Cerebellar cortex (tissue), 1 donor: Measurements from ENCODE around the gene TUBA4B.
"Not testable (repeated sequence)": the region's sequence is repeated elsewhere in the genome, so short reads cannot be mapped to it uniquely, and the experiment has no call there.

Source experiments
- DNase-seq: peaks from one replicate; pipeline ENCODE4 v3.0.0-alpha.2; 2015; ENCODE audit warnings: low spot score

TUBA4B gene

GRCh38 chr2:219291910-219292490 is 39.0 kb downstream of the TUBA4B start:
- no peak for DNase-seq

DNA sequence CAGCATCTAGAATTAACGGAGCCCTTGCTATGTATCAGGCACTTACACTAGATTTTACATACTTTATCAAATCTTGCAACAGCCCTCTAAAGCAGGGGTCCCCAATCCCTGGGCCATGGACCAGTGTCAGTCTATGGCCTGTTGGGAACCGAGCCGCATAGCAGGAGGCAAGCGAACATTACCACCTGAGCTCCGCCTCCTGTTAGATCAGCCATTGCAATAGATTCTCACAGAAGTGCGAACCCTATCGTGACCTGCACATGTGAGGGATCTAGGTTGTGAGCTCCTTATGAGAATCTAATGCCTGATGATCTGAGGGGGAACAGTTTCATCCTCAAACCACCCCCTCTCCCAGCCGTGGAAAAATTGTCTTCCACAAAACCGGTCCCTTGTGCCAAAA is 39.6 kb downstream of the TUBA4B start:
- no peak for DNase-seq

- DNase-seq, result no peak
Observed at GRCh38 chr2:219293736-219294231, 40.7 kb downstream of the TUBA4B start.

- peak; percentile 82 for DNase-seq
Observed at GRCh38 chr2:219294356-219295351, 41.6 kb downstream of the TUBA4B start.

DNA sequence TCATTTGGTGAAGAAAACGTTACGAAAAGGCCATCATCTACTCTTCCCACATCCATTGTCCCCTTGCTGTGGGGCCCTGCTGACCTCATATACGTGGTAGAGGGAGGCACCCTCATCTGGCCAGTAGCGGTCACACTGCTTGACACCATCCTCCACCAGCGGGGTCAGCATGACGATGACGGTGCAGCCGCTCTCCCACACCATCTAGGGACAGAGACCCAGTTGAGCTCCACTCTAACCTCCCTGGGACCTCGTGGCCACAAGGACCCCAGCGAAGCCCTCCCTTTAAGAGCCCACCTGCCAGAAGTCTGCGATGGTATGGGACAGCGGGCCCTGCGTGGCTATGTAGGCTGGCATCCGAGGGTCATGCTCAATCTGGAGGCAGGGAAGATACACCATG is 43.1 kb downstream of the TUBA4B start:
- no peak for DNase-seq

GRCh38 chr2:219296631-219297391 is 43.8 kb downstream of the TUBA4B start:
- DNase-seq, result no peak

DNA sequence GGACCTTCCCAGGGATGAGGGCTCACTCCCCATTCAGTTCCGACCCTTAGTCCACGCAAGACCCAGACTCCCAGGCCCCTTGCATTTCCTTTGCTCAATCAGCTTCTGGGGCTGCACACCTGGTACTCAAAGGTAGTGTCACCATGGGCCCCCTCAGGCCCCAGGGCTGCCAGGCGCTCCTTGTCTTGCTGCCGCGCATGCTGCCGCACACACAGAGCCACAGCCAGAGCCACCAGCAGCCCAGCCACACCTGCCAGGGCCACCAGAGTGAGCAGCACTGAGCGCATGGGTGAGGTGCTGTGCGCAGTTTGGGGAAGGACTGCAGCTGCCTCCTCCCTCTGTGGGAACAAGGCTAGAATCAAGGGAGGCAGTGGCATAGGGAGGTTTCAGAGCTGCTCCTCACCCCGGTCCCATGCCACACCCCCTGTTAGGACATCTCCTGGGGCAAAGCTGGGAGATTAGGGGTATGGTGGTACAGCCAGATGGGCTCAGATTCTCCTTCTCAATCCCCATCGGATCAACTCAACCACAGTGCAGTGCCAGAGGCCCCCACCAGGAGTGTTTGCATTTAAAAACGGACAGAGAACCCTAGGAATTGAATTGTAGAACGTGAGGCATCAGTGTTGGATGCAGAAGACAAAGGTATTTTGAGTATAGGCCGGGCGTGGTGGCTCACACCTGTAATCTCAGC is 44.9 kb downstream of the TUBA4B start:
- DNase-seq, result no peak

- peak; percentile 84 for DNase-seq
Observed at GRCh38 chr2:219298759-219299371, 45.8 kb downstream of the TUBA4B start.

DNA sequence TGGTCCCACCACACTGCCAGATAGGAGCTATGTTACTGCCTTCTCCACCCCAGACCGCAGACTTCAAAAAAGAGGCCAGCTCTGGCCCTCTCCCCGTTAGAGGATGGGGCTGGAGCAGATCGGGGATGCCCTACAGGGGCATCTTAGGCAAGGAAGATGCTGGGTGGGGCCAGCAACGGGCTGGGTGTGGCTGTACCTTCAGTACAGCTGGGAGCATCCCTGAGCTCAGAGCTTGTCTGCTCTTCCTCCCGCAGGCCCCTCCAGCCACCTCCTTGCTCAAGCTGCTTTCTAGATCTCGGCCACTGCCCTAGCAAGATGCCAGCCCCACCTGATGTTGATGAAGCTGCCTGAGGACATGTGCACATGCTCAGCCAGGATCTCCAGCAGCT is 46.3 kb downstream of the TUBA4B start:
- no peak for DNase-seq

DNA sequence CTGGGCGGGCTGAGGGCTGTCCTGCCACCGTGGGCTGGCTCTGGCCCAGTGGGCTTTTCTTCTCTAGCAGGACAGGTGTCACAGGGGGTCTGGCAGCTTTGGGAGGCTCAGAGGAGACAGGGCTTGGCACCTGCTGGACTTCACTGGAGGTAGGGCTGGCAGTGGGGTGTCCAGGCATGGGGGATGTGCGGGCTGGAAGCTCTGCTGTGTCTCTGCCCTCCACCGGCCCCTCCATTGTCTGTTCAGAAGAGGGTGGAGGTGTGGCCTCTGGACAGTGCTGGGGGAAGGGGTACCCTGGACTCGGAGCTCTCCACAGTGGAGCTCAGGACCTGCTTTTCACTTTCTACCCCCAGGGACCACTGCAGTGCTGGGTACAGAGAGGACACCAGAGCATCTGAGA is 47.0 kb downstream of the TUBA4B start:
- no peak for DNase-seq

GRCh38 chr2:219302412-219302968 is 49.4 kb downstream of the TUBA4B start:
- no peak for DNase-seq

- DNase-seq, result no peak
Observed at GRCh38 chr2:219304223-219304622, 51.2 kb downstream of the TUBA4B start.

DNA sequence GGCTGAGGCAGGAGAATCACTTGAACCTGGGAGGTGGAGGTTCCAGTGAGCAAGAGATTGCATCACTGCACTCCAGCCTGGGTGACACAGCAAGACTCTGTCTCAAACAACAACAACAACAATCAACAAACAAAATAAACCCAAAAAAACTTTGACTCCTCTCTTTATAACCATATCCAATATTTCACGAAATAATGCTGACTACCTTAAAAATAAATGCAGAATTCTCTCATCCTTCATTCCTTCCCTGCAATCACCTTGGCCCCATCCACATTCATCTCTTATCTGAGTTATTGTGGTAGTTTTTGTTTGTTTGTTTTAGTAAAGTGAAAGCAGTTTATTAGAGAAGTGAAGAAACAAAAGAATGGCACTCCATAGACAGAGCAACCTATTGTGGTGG is 53.0 kb downstream of the TUBA4B start:
- no peak for DNase-seq

DNA sequence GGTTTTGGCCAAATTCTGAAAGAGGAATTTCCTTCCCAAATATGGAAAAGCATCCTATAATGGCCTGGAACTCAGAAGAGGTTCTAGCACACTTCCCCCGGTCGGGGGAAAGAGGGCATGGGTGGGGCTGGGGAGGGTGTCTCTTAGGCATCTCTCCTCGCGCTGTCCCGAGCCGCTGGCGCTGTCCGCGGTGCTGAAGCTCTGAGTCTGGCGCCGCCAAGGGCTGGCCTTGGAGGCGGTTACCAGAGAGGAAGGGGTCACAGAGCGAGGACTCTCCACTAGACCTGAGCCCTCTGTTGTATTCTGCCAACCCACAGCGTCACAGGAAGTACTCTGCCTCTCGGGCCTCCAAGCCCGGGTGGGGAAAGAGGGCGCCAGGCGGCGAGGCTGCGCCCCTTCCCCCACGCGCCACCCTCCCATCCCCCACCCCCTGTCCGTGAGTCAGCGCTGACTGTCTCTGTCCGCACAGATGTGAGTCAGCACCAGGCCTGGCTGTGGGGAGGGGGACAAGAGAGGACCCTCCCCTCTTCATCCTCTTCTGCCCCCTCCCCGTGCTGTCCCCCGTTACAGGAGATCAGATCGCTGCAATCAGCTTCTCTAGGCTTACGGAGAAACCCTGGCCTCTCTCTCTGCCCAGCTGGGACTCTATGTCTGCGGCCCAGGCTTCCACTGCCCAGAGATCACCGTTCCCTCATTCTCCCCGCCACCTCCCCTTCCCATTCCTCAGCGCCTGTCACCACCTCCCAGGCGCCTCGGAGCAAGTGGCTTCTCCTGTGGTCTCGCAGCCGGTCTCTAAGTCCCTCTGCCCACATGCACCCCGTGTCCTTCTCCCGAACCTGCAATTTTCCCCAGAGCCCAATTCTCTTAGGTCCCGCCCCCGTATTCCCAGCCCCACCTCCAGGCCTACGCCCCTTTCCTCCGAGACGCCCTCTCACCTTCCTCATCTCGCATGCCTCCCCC is 55.4 kb downstream of the TUBA4B start:
- peak; percentile 76 for DNase-seq

DNA sequence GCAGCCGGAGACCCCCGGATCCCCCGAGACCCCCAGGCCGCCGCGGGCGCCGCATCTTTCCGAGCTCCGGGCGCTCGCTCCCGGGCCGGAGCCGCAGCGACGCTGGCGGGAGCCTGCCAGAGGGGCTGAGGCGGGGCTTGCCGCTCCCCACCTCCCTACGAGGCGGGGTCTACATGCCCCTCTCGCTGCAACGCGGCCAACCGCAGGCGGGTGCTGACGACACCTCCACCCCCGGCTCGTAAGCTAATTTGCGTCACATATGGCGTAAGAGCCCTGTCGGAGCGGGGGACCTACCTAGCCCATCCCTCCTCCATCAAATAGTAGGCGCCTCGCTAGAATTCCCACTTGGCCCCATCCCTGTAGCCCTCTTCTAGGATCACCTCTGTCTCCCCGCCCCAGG is 56.2 kb downstream of the TUBA4B start, which contains the start of gene PTPRN:
PTPRN (minus strand) TSS at position 124 of the 400 bp plus-strand sequence; CDS start at position 55, 69 bp downstream.
- peak; percentile 72 for DNase-seq

DNA sequence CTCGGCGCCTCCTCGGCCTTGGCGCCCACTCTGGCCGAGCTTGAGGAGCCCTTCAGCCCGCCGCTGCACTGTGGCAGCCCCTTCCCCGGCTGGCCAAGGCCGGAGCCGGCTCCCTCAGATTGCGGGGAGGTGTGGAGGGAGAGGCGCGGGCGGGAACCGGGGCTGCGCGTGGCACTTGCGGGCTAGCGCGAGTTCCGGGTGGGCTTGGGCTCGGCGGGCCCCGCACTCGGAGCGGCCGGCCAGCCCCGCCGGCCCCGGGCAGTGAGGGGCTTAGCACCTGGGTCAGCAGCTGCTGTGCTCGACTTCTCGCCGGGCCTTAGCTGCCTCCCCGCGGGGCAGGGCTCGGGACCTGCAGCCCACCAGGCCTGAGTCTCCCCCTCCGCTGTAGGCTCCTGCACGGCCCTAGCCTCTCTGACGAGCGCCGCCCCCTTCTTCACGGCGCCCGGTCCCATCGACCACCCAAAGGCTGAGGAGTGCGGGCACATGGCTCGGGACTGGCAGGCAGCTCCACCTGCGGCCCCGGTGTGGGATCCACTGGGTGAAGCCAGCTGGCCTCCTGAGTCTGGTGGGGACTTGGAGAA is 59.7 kb downstream of the TUBA4B start:
- DNase-seq, result not testable (repeated sequence)

DNA sequence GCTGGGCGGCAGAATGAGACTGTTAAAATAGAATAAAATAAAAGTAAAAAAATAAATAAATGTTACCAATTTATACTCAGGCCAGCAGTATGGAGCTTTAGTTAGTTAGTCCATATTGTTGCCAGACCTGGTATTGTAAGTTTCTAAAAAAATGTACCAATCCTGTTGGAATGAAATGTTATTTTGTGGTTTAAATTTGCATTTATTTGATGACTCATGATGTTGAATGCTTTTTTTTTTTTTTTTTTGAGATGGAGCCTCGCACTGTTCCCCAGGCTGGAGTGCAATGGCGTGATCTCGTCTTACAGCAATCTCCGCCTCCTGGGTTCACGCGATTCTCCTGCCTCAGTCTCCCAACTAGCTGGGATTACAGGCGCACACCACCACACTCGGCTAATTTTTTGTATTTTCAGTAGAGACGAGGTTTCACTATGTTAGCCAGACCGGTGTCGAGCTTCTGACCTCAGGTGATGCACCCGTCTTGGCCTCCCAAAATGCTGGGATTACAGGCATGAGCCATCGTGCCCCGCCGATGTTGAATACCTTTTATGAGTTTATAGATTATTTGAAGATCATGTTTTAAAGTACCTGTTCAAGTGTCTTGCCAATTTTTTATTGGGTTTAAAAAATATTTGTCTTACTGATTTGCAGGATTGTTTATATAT is 61.9 kb downstream of the TUBA4B start:
- no peak for DNase-seq
